Endothelial cell (in vitro differentiated cells): ENCODE measurements around the gene ANKS1A. TPM values are rescaled to one million over a fixed set of nuclear protein-coding genes. Genes with fewer than 3 reads are reported as not detected.

Source experiments
- DNase-seq: peaks from one replicate; pipeline ENCODE4 v3.0.0; 2021; ENCODE audit warnings: low spot score
- H3K27ac Mint-ChIP-seq: one replicate; pipeline ENCODE4 v1.8.0; 2021; ENCODE audit warnings: mixed read lengths, inconsistent platforms; ENCODE audit not compliant: unreplicated experiment
- H3K27me3 Mint-ChIP-seq: one replicate; pipeline ENCODE4 v1.8.0; 2021; ENCODE audit warnings: mild to moderate bottlenecking, moderate library complexity, mixed read lengths, inconsistent platforms; ENCODE audit not compliant: unreplicated experiment
- H3K36me3 Mint-ChIP-seq: one replicate; pipeline ENCODE4 v1.8.0; 2021; ENCODE audit warnings: mild to moderate bottlenecking, low read depth, mixed read lengths, inconsistent platforms; ENCODE audit not compliant: unreplicated experiment
- H3K4me1 Mint-ChIP-seq: one replicate; pipeline ENCODE4 v1.8.0; 2021; ENCODE audit warnings: mild to moderate bottlenecking, mixed read lengths, inconsistent platforms; ENCODE audit not compliant: unreplicated experiment
- H3K4me3 Mint-ChIP-seq: one replicate; pipeline ENCODE4 v1.8.0; 2021; ENCODE audit warnings: mild to moderate bottlenecking, mixed read lengths, inconsistent platforms; ENCODE audit not compliant: unreplicated experiment
- H3K9me3 Mint-ChIP-seq: one replicate; pipeline ENCODE4 v1.8.0; 2021; ENCODE audit warnings: mixed read lengths, inconsistent platforms; ENCODE audit not compliant: unreplicated experiment
- total RNA-seq: library from RNA; stranded (reverse); fragmentation: NEBNext Ultra II Directional; extraction: Animal tissue kit (Norgen Biotek cat#: 25700); gene quantifications from one replicate; pipeline ENCODE4 v1.2.1, GENCODE V29; 2021; ENCODE audit not compliant: unreplicated experiment
- TF ChIP-seq, protein P1 (sequence below): fragments of 200-600 bp; sonication (generic); IDR thresholded peaks from one replicate; pipeline ENCODE4 v1.5.0; 2021; ENCODE audit warnings: antibody characterized with exemption; ENCODE audit not compliant: unreplicated experiment

Gene ANKS1A
- total RNA-seq, 1 donor from 2014 or later: 20.1 TPM

DNA sequence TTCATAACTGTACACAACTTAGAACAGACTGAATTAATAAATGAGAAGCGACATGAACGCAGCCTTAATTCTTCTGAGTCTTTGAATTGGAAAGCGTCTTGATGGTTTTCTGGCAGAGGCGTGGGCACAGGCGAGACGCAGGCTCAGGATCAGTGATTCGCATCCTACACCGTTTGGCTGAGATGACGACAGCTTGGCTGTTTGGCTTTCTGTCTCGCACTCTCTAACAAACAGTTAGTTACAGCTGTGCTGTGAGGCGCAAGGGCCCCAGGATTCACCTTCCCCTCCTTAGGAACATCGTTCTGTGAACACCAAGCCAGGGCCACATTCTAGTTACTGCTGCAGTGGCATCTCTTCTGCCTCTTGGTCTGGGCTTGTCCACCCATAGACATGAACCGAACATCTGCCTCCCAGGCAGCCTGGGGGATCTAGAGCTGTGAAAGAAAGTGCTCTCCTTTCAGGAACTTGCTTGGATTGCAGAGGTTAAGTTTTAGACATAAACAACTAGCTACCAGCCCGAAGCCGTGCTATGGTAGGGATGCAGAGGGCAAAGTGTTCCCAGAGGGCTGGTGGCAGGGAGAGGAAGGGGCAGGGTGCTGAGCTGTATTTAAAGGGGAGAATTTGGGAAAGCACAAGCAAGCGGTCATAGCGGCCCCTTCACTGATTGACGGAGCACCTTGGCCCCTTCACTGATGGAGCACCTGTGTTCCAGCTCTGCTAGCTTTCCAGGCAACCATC lies 202.5 kb downstream of the ANKS1A start:
- DNase-seq: no peak
- no peak overlapping the region for H3K4me3 Mint-ChIP-seq
- H3K9me3 Mint-ChIP-seq: no peaks in the 10 kb centered on the region
- H3K36me3 Mint-ChIP-seq: peaks cover 6% of the 10 kb centered on the region
- TF ChIP-seq, protein P1, sequence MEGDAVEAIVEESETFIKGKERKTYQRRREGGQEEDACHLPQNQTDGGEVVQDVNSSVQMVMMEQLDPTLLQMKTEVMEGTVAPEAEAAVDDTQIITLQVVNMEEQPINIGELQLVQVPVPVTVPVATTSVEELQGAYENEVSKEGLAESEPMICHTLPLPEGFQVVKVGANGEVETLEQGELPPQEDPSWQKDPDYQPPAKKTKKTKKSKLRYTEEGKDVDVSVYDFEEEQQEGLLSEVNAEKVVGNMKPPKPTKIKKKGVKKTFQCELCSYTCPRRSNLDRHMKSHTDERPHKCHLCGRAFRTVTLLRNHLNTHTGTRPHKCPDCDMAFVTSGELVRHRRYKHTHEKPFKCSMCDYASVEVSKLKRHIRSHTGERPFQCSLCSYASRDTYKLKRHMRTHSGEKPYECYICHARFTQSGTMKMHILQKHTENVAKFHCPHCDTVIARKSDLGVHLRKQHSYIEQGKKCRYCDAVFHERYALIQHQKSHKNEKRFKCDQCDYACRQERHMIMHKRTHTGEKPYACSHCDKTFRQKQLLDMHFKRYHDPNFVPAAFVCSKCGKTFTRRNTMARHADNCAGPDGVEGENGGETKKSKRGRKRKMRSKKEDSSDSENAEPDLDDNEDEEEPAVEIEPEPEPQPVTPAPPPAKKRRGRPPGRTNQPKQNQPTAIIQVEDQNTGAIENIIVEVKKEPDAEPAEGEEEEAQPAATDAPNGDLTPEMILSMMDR: no peak
- peaks cover 2% of the 10 kb centered on the region for H3K27me3 Mint-ChIP-seq
- peaks cover 13% of the 10 kb centered on the region for H3K4me1 Mint-ChIP-seq
- H3K27ac Mint-ChIP-seq: no peak overlapping the region

DNA sequence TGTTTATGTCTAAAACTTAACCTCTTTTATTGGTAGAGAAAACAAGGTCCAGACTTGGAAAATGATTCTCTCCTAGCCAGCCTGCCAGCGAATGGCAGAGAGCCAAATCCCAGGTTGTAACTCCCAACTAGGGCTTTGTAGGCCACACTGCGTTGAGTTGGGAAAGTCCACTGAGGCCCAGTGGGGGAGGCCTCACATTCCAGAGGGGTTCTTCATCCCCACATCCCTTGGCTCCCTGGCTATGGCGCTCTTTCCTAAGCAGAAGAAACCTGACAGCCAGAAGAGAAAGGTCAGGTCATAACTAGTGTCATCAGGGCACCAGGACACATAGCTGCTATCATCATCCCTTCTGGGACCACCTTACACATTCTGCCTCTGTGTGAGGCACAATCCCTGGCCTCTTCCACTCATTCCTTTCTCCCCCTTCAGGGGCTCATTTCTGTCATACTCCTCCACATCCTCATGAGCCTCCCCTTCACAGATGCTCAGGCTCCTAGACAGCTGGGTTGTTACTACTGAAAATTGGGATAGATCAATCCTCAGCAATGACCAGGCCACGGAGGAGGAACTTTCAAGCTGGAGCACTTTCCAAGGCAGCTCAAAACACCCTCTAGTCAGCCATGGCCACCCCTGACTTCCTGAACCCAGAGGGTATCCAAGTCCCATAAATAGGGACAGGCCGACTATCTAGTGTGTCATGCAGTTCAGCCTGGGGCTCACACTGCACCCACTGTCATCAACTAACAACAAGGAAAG lies 203.5 kb downstream of the ANKS1A start:
- H3K9me3 Mint-ChIP-seq: no peaks in the 10 kb centered on the region
- H3K27me3 Mint-ChIP-seq: peaks cover 2% of the 10 kb centered on the region
- no peak overlapping the region for H3K4me3 Mint-ChIP-seq
- H3K27ac Mint-ChIP-seq: no peak overlapping the region
- DNase-seq: no peak
- peaks cover 13% of the 10 kb centered on the region for H3K4me1 Mint-ChIP-seq
- no peaks in the 10 kb centered on the region for H3K36me3 Mint-ChIP-seq
- TF ChIP-seq, protein P1: no peak

DNA sequence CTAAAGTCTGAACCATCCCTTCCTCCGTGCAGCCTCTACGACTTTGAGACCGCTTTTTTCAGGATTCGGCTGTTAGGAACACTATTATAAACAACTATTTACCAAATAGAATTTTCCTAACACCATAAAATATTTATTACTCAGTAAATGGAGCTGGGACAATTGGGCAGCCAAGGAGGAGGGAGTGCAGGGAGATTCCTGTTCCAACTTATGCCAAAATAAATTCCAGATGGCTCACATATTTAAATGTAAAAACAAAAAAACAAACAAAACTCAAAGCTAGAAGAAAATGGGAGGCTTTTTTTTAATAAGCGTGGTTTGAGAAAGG lies 204.0 kb downstream of the ANKS1A start:
- TF ChIP-seq, protein P1: no peak
- Mint-ChIP-seq H3K4me3 (no peak overlapping the region), H3K4me1 (peaks cover 8% of the 10 kb centered on the region), H3K27ac (no peak overlapping the region), H3K36me3 (no peaks in the 10 kb centered on the region), H3K9me3 (no peaks in the 10 kb centered on the region), H3K27me3 (peaks cover 2% of the 10 kb centered on the region)
- no peak for DNase-seq

- Mint-ChIP-seq H3K36me3 (no peaks in the 10 kb centered on the region), H3K27me3 (peaks cover 2% of the 10 kb centered on the region), H3K4me3 (no peak overlapping the region), H3K27ac (no peak overlapping the region), H3K4me1 (peaks cover 1% of the 10 kb centered on the region), H3K9me3 (no peaks in the 10 kb centered on the region)
- peak; percentile 1 for DNase-seq
- TF ChIP-seq, protein P1: no peak
These were observed 204.7 kb downstream of the ANKS1A start for GRCh38 chr6:35093783-35094182.

- H3K36me3 Mint-ChIP-seq: no peaks in the 10 kb centered on the region
- no peaks in the 10 kb centered on the region for H3K4me1 Mint-ChIP-seq
- peak; percentile 1 for DNase-seq
- peaks cover 2% of the 10 kb centered on the region for H3K27me3 Mint-ChIP-seq
- TF ChIP-seq, protein P1: no peak
- H3K9me3 Mint-ChIP-seq: no peaks in the 10 kb centered on the region
- no peak overlapping the region for H3K27ac Mint-ChIP-seq
- no peak overlapping the region for H3K4me3 Mint-ChIP-seq
These were observed 205.1 kb downstream of the ANKS1A start for GRCh38 chr6:35094183-35094582.
